Left renal pelvis (tissue), 4 donors: ENCODE results near the gene TBC1D28. TPM values are rescaled to one million over a fixed set of nuclear protein-coding genes. Genes with fewer than 3 reads are reported as not detected.
"Not testable (repeated sequence)": the region's sequence is repeated elsewhere in the genome, so short reads cannot be mapped to it uniquely, and the experiment has no call there.

Source experiments
- DNase-seq, 4 donors: peaks; one replicate each; pipeline ENCODE4 v3.0.0-alpha.2; 2013; ENCODE audit warnings: low read depth in 4 of 4, low spot score in 3 of 4
- polyA plus RNA-seq, 4 donors: library from polyadenylated mRNA; unstranded; fragments of 120-200 nt; gene quantifications; one replicate each; pipeline ENCODE4 v1.2.1, GENCODE V29; 2013; ENCODE audit not compliant: insufficient read length in 4 of 4

Gene TBC1D28
- polyA plus RNA-seq, 4 donors, result not detected

DNA sequence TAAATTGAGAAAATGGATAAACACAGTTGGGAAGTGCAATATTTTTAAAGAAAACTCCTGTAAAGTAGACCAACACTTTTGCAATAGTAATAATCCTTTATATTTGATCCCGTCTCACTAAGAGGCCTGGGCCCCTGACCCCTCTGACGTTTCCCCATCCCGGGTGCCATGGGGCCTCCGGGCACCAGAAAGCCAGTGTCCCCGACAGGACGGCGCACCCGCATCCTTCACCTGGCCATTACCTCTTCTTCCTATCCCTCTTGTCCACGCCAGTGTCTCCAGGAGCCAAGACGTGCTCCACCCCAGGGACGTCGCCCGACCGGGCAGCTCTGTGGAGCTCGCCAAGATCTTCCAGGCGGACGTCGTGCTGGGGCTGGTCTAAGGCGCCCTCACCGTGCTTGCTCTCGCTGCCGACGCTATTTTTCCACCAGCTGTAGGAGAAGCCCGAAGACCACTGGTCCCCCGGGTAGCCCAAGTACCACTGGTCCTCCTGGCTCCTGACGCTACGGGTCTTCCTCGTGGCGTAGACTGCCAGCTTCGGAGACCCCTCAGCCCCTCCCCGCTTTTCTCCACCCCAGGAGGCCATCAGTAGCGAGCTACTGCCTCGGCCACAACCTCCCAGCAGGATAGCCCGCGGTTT is 19.2 kb downstream of the TBC1D28 start:
- peak in 1 of 4 donors; percentile 5 for DNase-seq

DNA sequence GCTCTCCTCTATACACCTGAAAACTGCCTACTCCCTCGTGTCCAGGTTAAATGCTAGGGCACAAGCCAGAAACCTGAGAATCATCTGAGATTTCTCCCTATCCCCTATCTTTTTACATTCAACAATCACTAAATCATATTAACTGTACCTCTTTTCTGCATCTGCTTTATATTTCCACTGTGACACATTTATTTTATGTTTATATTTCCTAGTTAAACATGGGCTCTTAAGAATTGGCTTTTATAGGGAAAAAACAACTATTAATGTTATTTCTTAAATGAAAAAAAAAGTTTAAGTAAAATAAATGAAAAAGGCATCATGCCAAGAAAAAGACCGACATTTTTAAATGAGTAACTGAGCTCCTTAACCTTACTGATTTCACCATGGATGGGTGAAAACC is 26.6 kb downstream of the TBC1D28 start:
- not testable (repeated sequence) for DNase-seq

DNA sequence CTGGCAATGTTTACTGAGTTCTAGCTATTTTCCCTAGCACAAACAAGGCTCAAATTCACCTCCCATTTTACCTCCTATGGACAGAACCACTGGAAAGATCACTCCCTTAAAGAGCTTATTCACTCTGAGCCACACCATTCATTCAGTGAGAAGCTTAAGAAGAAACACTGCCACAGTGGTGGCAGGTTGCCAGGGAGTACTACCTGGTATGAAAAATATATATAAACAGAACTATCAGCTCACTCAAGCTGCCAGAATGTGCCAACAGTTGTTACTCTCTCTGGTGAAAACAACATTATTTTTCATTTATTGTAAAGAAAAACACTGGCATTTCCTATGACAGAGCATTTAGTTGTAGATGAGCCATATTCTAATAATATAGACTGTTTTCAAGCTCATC is 31.2 kb downstream of the TBC1D28 start:
- DNase-seq, result not testable (repeated sequence)

DNA sequence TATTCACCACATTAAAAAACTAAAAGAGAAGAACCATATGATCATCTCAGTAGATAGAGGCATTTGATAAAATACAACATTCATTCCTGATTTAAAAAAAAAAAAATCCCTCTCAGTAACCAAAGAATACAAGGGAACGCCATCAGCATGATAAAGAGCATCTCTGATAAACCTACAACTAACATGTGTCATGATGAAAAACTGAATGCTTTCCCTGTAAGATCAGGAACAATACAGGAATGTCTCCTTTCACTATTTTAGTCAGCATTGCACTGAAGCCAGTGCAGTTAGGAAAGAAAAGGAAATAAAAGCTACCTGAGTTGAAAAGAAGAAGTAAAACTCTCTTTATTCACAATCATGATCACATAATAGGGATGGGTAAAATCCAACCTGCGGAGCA is 51.1 kb downstream of the TBC1D28 start:
- DNase-seq, result not testable (repeated sequence)

Other genes with a start within 250 kb of the TBC1D28 start
- under 1 TPM in 2 of 4 donors, not detected in 2; 0.08 to 0.20 TPM for gene LGALS9C, start 167.6 kb downstream of the TBC1D28 start, polyA plus RNA-seq
- 1 to 10 TPM; 3.0 to 5.2 (median 4.5) TPM for gene FOXO3B, start 37.9 kb upstream of the TBC1D28 start, polyA plus RNA-seq
- gene FBXW10, start 99.7 kb upstream of the TBC1D28 start, polyA plus RNA-seq, result 1 to 10 TPM in 1 of 4 donors, under 1 TPM in 3; 0.46 to 1.0 (median 0.61) TPM
- 10 to 100 TPM; 45.8 to 54.1 (median 50.9) TPM for gene TVP23B, start 136.8 kb upstream of the TBC1D28 start, polyA plus RNA-seq
- gene PRPSAP2, start 213.7 kb upstream of the TBC1D28 start, polyA plus RNA-seq, result 10 to 100 TPM; 46.6 to 64.1 (median 58.1) TPM